ENCODE results near the gene CACNA1D.

DNA sequence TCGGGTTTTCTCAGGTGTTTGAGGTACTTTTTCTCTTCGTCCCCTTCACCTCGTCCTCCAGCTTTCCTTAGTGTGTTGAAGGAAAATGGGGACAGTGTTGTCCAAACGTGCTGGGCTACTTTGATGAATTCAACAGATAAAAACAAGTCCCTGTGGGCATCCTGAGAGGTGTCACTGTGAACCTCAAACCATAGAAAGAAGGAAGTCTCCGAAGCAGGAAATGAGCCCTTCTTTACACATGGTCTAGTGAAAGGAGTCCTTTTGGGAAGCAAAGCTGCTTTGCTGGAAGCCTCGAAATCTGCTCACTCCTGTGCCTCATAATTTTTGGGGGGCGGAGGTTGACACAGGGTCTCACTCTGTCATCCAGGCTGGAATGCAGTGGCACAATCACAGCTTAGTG lies 362.6 kb downstream of the CACNA1D start:
- TF ChIP-seq, protein P1, sequence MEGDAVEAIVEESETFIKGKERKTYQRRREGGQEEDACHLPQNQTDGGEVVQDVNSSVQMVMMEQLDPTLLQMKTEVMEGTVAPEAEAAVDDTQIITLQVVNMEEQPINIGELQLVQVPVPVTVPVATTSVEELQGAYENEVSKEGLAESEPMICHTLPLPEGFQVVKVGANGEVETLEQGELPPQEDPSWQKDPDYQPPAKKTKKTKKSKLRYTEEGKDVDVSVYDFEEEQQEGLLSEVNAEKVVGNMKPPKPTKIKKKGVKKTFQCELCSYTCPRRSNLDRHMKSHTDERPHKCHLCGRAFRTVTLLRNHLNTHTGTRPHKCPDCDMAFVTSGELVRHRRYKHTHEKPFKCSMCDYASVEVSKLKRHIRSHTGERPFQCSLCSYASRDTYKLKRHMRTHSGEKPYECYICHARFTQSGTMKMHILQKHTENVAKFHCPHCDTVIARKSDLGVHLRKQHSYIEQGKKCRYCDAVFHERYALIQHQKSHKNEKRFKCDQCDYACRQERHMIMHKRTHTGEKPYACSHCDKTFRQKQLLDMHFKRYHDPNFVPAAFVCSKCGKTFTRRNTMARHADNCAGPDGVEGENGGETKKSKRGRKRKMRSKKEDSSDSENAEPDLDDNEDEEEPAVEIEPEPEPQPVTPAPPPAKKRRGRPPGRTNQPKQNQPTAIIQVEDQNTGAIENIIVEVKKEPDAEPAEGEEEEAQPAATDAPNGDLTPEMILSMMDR (IDR thresholded peaks at IDR 0.05), result no peak
- no peak for TF ChIP-seq EP300 (IDR thresholded peaks at IDR 0.05; ENCODE audit: low read depth)
- no peak for TF ChIP-seq POLR2AphosphoS5 (IDR thresholded peaks at IDR 0.05)
- no peak for TF ChIP-seq POLR2A (IDR thresholded peaks at IDR 0.05)
